Measurements from ENCODE around the gene CLIC4.
"Not testable (repeated sequence)": the region's sequence is repeated elsewhere in the genome, so short reads cannot be mapped to it uniquely, and the experiment has no call there.

The CLIC4 gene

DNA sequence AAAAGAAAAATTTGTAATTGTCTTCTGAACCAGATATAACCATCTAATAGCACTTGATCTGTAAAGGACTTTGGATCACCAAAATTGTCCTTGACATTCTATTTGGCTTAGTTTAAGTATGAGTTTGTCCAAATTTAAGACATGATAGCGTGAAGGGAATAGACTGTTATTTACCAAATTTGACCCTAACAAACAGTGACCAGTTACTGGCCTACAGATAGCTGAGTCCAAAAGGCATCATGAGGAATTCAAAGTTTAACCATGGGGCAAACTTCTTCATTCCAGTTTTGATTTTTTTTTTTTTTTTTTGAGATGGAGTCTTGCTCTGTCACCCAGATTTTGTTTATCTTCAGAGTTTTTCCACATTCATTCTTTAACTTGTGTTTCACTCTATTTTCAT lies 38.5 kb downstream of the CLIC4 start:
- H3K4me3 ChIP-seq (ENCODE audit: low read depth, low read length) = no peak overlapping the region
- no peak overlapping the region for H3K9ac ChIP-seq (ENCODE audit: low read depth, low read length)
- no peaks in the 10 kb centered on the region for H3K27me3 ChIP-seq (ENCODE audit: control insufficient read depth, insufficient read depth, low read length)
- H3K4me1 ChIP-seq (ENCODE audit: control insufficient read depth, insufficient read depth, low read length) = no peaks in the 10 kb centered on the region
- H3K9me3 ChIP-seq (ENCODE audit: control insufficient read depth, insufficient read depth, low read length) = no peaks in the 10 kb centered on the region
- H3K36me3 ChIP-seq (ENCODE audit: control insufficient read depth, insufficient read depth, low read length) = no peaks in the 10 kb centered on the region

- H3K9me3 ChIP-seq (ENCODE audit: control insufficient read depth, insufficient read depth, low read length) = no peaks in the 10 kb centered on the region
- H3K9ac ChIP-seq (ENCODE audit: low read depth, low read length) = no peak overlapping the region
- no peaks in the 10 kb centered on the region for H3K4me1 ChIP-seq (ENCODE audit: control insufficient read depth, insufficient read depth, low read length)
- no peaks in the 10 kb centered on the region for H3K36me3 ChIP-seq (ENCODE audit: control insufficient read depth, insufficient read depth, low read length)
- H3K4me3 ChIP-seq (ENCODE audit: low read depth, low read length) = no peak overlapping the region
- no peaks in the 10 kb centered on the region for H3K27me3 ChIP-seq (ENCODE audit: control insufficient read depth, insufficient read depth, low read length)
Measured at GRCh38 chr1:24786191-24786590, 40.9 kb downstream of the CLIC4 start.

DNA sequence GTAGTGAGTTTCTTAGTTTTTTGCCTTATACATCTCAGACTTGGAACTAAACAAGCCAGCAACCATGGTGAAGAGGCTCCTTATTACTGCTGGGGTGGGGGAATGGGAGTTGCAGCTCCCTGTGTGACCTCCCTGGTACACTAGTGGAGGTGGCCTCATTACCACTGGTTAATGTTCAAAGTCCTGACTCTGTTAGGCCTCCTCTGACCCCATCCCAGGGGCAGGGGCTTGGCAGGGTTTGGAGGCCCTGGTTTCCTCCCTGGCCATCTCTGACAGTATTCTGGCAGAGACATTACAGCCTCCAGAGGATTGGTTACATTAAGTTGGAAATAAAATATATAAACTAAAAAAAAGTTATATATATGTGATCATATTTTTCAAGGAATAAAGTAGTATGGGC lies 45.2 kb downstream of the CLIC4 start:
- Histone ChIP-seq H3K9me3 (ENCODE audit: control insufficient read depth, insufficient read depth, low read length) (no peaks in the 10 kb centered on the region), H3K27me3 (ENCODE audit: control insufficient read depth, insufficient read depth, low read length) (no peaks in the 10 kb centered on the region), H3K9ac (ENCODE audit: low read depth, low read length) (no peak overlapping the region), H3K4me1 (ENCODE audit: control insufficient read depth, insufficient read depth, low read length) (no peaks in the 10 kb centered on the region), H3K4me3 (ENCODE audit: low read depth, low read length) (no peak overlapping the region), H3K36me3 (ENCODE audit: control insufficient read depth, insufficient read depth, low read length) (no peaks in the 10 kb centered on the region)

- Histone ChIP-seq H3K4me1 (ENCODE audit: control insufficient read depth, insufficient read depth, low read length) (no peaks in the 10 kb centered on the region), H3K27me3 (ENCODE audit: control insufficient read depth, insufficient read depth, low read length) (no peaks in the 10 kb centered on the region), H3K4me3 (ENCODE audit: low read depth, low read length) (no peak overlapping the region), H3K36me3 (ENCODE audit: control insufficient read depth, insufficient read depth, low read length) (peaks cover 11% of the 10 kb centered on the region), H3K9me3 (ENCODE audit: control insufficient read depth, insufficient read depth, low read length) (no peaks in the 10 kb centered on the region), H3K9ac (ENCODE audit: low read depth, low read length) (no peak overlapping the region)
Measured at GRCh38 chr1:24793447-24794129, 48.3 kb downstream of the CLIC4 start.

DNA sequence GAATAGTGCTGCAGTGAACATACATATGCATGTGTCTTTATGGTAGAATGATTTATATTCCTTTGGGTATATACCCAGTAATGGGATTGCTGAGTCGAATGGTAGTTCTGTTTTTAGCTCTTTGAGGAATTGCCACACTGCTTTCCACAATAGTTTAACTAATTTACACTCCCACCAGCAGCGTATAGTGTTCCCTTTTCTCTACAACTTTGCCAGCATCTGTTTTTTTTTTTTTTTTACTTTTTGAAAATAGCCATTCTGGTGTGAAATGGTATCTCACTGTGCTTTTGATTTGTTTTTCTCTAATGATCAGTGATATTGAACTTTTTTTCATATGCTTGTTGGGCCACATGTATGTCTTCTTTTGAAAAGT lies 48.9 kb downstream of the CLIC4 start:
- not testable (repeated sequence) for H3K9me3 ChIP-seq (ENCODE audit: control insufficient read depth, insufficient read depth, low read length); H3K27me3 ChIP-seq (ENCODE audit: control insufficient read depth, insufficient read depth, low read length); H3K4me3 ChIP-seq (ENCODE audit: low read depth, low read length); H3K9ac ChIP-seq (ENCODE audit: low read depth, low read length); H3K4me1 ChIP-seq (ENCODE audit: control insufficient read depth, insufficient read depth, low read length)
- peaks cover 12% of the 10 kb centered on the region for H3K36me3 ChIP-seq (ENCODE audit: control insufficient read depth, insufficient read depth, low read length)

GRCh38 chr1:24795236-24795635 lies 50.0 kb downstream of the CLIC4 start:
- Histone ChIP-seq H3K27me3 (ENCODE audit: control insufficient read depth, insufficient read depth, low read length) (no peaks in the 10 kb centered on the region), H3K4me3 (ENCODE audit: low read depth, low read length) (no peak overlapping the region), H3K36me3 (ENCODE audit: control insufficient read depth, insufficient read depth, low read length) (peaks cover 12% of the 10 kb centered on the region), H3K9me3 (ENCODE audit: control insufficient read depth, insufficient read depth, low read length) (no peaks in the 10 kb centered on the region), H3K4me1 (ENCODE audit: control insufficient read depth, insufficient read depth, low read length) (no peaks in the 10 kb centered on the region), H3K9ac (ENCODE audit: low read depth, low read length) (no peak overlapping the region)

- no peaks in the 10 kb centered on the region for H3K4me1 ChIP-seq (ENCODE audit: control insufficient read depth, insufficient read depth, low read length)
- H3K9me3 ChIP-seq (ENCODE audit: control insufficient read depth, insufficient read depth, low read length) = no peaks in the 10 kb centered on the region
- H3K27me3 ChIP-seq (ENCODE audit: control insufficient read depth, insufficient read depth, low read length) = no peaks in the 10 kb centered on the region
Measured at GRCh38 chr1:24796524-24796923, 51.3 kb downstream of the CLIC4 start.

GRCh38 chr1:24799242-24799641 lies 54.0 kb downstream of the CLIC4 start:
- H3K9me3 ChIP-seq (ENCODE audit: control insufficient read depth, insufficient read depth, low read length); H3K9ac ChIP-seq (ENCODE audit: low read depth, low read length); H3K4me3 ChIP-seq (ENCODE audit: low read depth, low read length); H3K4me1 ChIP-seq (ENCODE audit: control insufficient read depth, insufficient read depth, low read length); H3K27me3 ChIP-seq (ENCODE audit: control insufficient read depth, insufficient read depth, low read length): not testable (repeated sequence)
- peaks cover 12% of the 10 kb centered on the region for H3K36me3 ChIP-seq (ENCODE audit: control insufficient read depth, insufficient read depth, low read length)

More at GRCh38 chr1:24796524-24796923, 51.3 kb downstream of the CLIC4 start:
- Histone ChIP-seq H3K36me3 (ENCODE audit: control insufficient read depth, insufficient read depth, low read length) (peaks cover 12% of the 10 kb centered on the region), H3K9ac (ENCODE audit: low read depth, low read length) (no peak overlapping the region), H3K4me3 (ENCODE audit: low read depth, low read length) (no peak overlapping the region)

GRCh38 chr1:24801176-24801575 lies 55.9 kb downstream of the CLIC4 start:
- H3K36me3 ChIP-seq (ENCODE audit: control insufficient read depth, insufficient read depth, low read length) = peaks cover 12% of the 10 kb centered on the region
- H3K9me3 ChIP-seq (ENCODE audit: control insufficient read depth, insufficient read depth, low read length) = no peaks in the 10 kb centered on the region
- H3K9ac ChIP-seq (ENCODE audit: low read depth, low read length) = no peak overlapping the region
- no peaks in the 10 kb centered on the region for H3K4me1 ChIP-seq (ENCODE audit: control insufficient read depth, insufficient read depth, low read length)
- H3K27me3 ChIP-seq (ENCODE audit: control insufficient read depth, insufficient read depth, low read length) = no peaks in the 10 kb centered on the region
- no peak overlapping the region for H3K4me3 ChIP-seq (ENCODE audit: low read depth, low read length)

DNA sequence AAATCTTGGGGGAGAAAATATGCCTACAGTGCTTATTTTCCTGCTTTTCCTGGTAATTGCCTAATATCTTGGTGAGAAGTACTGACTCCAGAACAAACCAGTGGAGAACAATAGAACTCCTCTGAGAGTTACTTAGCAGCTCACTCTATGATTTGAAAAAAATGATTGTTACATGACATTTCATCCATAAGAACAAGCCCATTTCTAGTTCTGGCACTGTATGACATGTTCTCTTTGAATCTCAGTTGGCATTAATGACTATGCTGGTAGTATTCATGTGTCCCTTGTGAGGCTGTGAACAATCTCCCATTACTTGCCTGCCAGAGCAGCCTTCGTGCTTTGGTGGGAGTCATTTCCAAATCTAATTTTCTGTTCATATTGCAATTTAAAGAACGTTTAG lies 58.0 kb downstream of the CLIC4 start:
- Histone ChIP-seq H3K4me3 (ENCODE audit: low read depth, low read length) (no peak overlapping the region), H3K9me3 (ENCODE audit: control insufficient read depth, insufficient read depth, low read length) (no peaks in the 10 kb centered on the region), H3K4me1 (ENCODE audit: control insufficient read depth, insufficient read depth, low read length) (no peaks in the 10 kb centered on the region), H3K9ac (ENCODE audit: low read depth, low read length) (no peak overlapping the region), H3K27me3 (ENCODE audit: control insufficient read depth, insufficient read depth, low read length) (no peaks in the 10 kb centered on the region), H3K36me3 (ENCODE audit: control insufficient read depth, insufficient read depth, low read length) (peaks cover 4% of the 10 kb centered on the region)

- Histone ChIP-seq H3K9ac (ENCODE audit: low read depth, low read length) (no peak overlapping the region), H3K4me1 (ENCODE audit: control insufficient read depth, insufficient read depth, low read length) (no peaks in the 10 kb centered on the region), H3K9me3 (ENCODE audit: control insufficient read depth, insufficient read depth, low read length) (no peaks in the 10 kb centered on the region), H3K27me3 (ENCODE audit: control insufficient read depth, insufficient read depth, low read length) (no peaks in the 10 kb centered on the region), H3K4me3 (ENCODE audit: low read depth, low read length) (no peak overlapping the region), H3K36me3 (ENCODE audit: control insufficient read depth, insufficient read depth, low read length) (no peaks in the 10 kb centered on the region)
Measured at GRCh38 chr1:24803987-24804530, 58.8 kb downstream of the CLIC4 start.

DNA sequence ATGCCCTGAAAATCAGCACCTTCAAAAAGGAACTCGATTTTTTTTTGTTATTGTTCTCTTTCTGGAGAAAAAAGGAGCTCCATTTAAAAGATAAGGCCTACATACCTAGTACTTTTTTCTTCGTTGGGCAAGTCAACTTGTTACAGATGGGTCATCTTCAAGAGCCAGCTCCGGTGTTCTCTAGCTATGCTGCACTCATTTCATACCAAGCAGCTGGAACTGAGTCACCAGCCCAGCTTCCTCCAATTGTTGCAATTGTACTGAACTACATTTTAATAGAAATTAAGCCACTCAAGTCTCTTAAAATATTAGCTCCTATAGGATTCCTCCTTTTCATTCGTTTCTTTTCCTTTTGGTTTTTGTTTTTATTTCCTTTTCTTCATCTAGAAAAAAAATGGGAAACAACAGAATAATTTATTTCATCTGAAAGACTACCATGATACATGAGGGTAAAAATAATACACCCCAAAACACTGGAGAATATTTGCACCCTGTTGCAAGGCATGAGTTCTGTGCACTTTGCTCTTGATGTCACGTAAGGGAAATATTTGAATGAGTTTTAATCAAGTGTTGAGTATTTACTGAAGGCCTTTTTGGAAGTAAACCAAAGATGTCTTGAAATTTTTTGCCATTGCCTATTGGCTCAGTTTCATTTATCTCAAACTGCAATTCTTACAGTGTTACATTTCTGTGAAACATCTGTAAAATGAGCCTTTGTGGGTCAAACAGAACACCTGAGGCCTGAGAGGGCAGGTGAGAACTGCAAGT lies 60.5 kb downstream of the CLIC4 start:
- H3K27me3 ChIP-seq (ENCODE audit: control insufficient read depth, insufficient read depth, low read length) = no peaks in the 10 kb centered on the region
- H3K4me1 ChIP-seq (ENCODE audit: control insufficient read depth, insufficient read depth, low read length) = no peaks in the 10 kb centered on the region
- H3K9ac ChIP-seq (ENCODE audit: low read depth, low read length) = no peak overlapping the region
- H3K9me3 ChIP-seq (ENCODE audit: control insufficient read depth, insufficient read depth, low read length) = no peaks in the 10 kb centered on the region
- no peak overlapping the region for H3K4me3 ChIP-seq (ENCODE audit: low read depth, low read length)
- no peaks in the 10 kb centered on the region for H3K36me3 ChIP-seq (ENCODE audit: control insufficient read depth, insufficient read depth, low read length)
